ENCODE measurements around the gene SLC15A4. TPM values are rescaled to one million over a fixed set of nuclear protein-coding genes. Genes with fewer than 3 reads are reported as not detected.

The SLC15A4 gene
- total RNA-seq, 1 donor from 2014 or later, result 24.6 TPM

DNA sequence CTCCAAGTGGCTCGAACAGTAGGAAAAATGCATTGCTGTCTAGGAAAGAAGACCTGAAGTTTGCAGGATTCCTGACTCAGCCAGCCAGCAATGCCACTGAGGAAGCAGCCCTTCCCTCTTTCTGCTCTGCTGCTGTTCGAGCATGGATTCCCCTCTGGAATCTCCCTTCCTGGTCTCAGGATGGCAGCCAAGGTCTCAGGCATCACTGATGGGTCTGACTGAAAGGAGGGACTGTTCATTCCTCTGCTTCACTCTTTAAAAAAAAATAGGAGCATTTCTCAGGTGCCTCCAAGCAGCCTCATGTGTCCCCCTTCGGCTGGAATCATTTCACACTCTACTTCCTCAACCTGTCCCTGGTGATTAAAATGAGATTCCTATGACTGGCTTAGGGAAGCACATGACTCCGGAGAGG lies 62.4 kb downstream of the SLC15A4 start:
- TF ChIP-seq, protein P1, sequence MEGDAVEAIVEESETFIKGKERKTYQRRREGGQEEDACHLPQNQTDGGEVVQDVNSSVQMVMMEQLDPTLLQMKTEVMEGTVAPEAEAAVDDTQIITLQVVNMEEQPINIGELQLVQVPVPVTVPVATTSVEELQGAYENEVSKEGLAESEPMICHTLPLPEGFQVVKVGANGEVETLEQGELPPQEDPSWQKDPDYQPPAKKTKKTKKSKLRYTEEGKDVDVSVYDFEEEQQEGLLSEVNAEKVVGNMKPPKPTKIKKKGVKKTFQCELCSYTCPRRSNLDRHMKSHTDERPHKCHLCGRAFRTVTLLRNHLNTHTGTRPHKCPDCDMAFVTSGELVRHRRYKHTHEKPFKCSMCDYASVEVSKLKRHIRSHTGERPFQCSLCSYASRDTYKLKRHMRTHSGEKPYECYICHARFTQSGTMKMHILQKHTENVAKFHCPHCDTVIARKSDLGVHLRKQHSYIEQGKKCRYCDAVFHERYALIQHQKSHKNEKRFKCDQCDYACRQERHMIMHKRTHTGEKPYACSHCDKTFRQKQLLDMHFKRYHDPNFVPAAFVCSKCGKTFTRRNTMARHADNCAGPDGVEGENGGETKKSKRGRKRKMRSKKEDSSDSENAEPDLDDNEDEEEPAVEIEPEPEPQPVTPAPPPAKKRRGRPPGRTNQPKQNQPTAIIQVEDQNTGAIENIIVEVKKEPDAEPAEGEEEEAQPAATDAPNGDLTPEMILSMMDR (conservative IDR thresholded peaks at IDR 0.05), result no peak
- no peaks in the 10 kb centered on the region for H3K9me3 Mint-ChIP-seq
- no peak overlapping the region for H3K27ac Mint-ChIP-seq
- no peaks in the 10 kb centered on the region for H3K36me3 Mint-ChIP-seq
- no peak for DNase-seq (ENCODE audit: extremely low spot score, unreplicated experiment)
- no peak overlapping the region for H3K4me3 Mint-ChIP-seq
- no peaks in the 10 kb centered on the region for H3K4me1 Mint-ChIP-seq (ENCODE audit: unreplicated experiment)
- peaks cover 30% of the 10 kb centered on the region for H3K27me3 Mint-ChIP-seq

DNA sequence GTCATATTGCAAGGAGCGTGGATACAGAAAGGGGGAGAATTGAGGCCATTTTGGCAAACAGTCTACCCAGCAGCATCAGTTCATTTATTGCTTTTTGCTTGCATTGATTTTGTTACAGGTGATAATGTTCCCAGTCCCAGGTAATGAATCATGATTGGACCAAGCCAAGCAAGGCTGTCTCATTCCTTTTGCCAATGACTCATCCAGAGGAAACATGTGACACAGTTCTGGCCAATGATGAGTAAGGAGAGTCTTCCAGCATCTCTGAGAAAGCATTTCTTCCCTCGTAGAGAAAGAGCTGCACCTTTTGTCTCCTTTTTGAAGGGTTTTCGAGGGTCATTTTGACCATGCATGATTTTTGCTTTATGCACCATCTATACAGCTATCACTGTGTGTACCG lies 68.2 kb downstream of the SLC15A4 start:
- no peak for DNase-seq (ENCODE audit: extremely low spot score, unreplicated experiment)
- Mint-ChIP-seq H3K9me3 (no peaks in the 10 kb centered on the region), H3K27ac (no peak overlapping the region), H3K4me1 (ENCODE audit: unreplicated experiment) (no peaks in the 10 kb centered on the region), H3K36me3 (no peaks in the 10 kb centered on the region), H3K27me3 (peaks cover 14% of the 10 kb centered on the region), H3K4me3 (no peak overlapping the region)
- TF ChIP-seq, protein P1 (conservative IDR thresholded peaks at IDR 0.05), result no peak

- Mint-ChIP-seq H3K27me3 (peaks cover 9% of the 10 kb centered on the region), H3K9me3 (no peaks in the 10 kb centered on the region), H3K4me3 (no peak overlapping the region), H3K4me1 (ENCODE audit: unreplicated experiment) (no peaks in the 10 kb centered on the region), H3K36me3 (no peaks in the 10 kb centered on the region), H3K27ac (no peak overlapping the region)
- DNase-seq (ENCODE audit: extremely low spot score, unreplicated experiment), result no peak
- TF ChIP-seq, protein P1 (conservative IDR thresholded peaks at IDR 0.05), result no peak
Measured at GRCh38 chr12:128754275-128754674, 69.5 kb downstream of the SLC15A4 start.

DNA sequence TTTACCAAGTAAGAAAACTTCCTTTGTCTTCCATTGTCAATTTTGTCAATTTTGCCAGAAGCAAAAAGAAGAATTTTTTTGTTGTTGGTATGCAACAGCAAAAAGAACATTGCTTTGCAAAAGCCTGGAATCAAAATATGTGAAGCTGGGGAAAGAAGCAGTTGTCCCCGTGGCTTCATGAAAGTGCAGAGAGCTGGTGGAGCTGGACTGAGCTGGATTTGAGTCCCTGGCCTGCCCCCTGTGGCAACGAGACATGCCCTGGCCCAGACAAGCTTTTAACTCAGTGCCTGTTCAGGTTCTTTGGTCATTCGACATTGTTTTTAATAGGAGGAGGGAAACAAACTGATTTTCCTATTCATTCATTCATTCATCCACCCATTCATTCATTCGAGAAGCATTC lies 70.3 kb downstream of the SLC15A4 start:
- H3K27me3 Mint-ChIP-seq, result peaks cover 14% of the 10 kb centered on the region
- no peaks in the 10 kb centered on the region for H3K36me3 Mint-ChIP-seq
- no peaks in the 10 kb centered on the region for H3K9me3 Mint-ChIP-seq
- H3K27ac Mint-ChIP-seq, result no peak overlapping the region
- TF ChIP-seq, protein P1 (conservative IDR thresholded peaks at IDR 0.05), result no peak
- H3K4me1 Mint-ChIP-seq (ENCODE audit: unreplicated experiment), result no peaks in the 10 kb centered on the region
- no peak overlapping the region for H3K4me3 Mint-ChIP-seq
- DNase-seq (ENCODE audit: extremely low spot score, unreplicated experiment), result no peak

GRCh38 chr12:128752386-128752785 lies 71.4 kb downstream of the SLC15A4 start:
- Mint-ChIP-seq H3K4me1 (ENCODE audit: unreplicated experiment) (no peaks in the 10 kb centered on the region), H3K36me3 (no peaks in the 10 kb centered on the region), H3K27me3 (peaks cover 8% of the 10 kb centered on the region), H3K9me3 (no peaks in the 10 kb centered on the region), H3K27ac (no peak overlapping the region), H3K4me3 (no peak overlapping the region)
- no peak for DNase-seq (ENCODE audit: extremely low spot score, unreplicated experiment)
- TF ChIP-seq, protein P1 (conservative IDR thresholded peaks at IDR 0.05), result no peak

DNA sequence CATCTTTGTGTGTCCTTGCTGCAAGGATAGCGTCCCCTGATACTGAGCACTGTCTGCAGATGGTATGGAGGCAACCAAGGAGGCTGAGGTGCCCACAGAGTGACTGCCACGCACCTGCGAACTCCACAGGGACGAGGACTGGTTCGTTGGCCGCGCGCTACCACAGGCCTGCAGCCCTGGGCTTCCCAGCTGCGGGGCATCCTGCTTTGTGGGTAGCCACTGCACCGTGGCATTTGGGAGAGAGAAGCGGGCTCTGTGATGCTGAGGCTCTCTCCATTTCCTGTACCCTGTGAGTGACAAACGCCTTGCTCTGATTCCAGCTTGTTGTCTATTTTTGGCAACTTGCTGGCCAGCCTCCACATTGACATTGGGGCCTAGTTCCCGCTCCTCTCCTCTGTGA lies 76.3 kb downstream of the SLC15A4 start:
- peaks cover 10% of the 10 kb centered on the region for H3K27me3 Mint-ChIP-seq
- H3K9me3 Mint-ChIP-seq, result no peaks in the 10 kb centered on the region
- no peak overlapping the region for H3K27ac Mint-ChIP-seq
- TF ChIP-seq, protein P1 (conservative IDR thresholded peaks at IDR 0.05), result no peak
- H3K4me3 Mint-ChIP-seq, result no peak overlapping the region
- no peaks in the 10 kb centered on the region for H3K36me3 Mint-ChIP-seq
- H3K4me1 Mint-ChIP-seq (ENCODE audit: unreplicated experiment), result no peaks in the 10 kb centered on the region
- DNase-seq (ENCODE audit: extremely low spot score, unreplicated experiment), result no peak
